ENCODE data around the gene BCAS3. TPM values are rescaled to one million over a fixed set of nuclear protein-coding genes. Genes with fewer than 3 reads are reported as not detected.
"Not testable (repeated sequence)": the region's sequence is repeated elsewhere in the genome, so short reads cannot be mapped to it uniquely, and the experiment has no call there.

Gene BCAS3
- polyA plus RNA-seq, 3 donors = 10.3 to 19.1 (median 14.7) TPM

GRCh38 chr17:61240851-61241468 lies 563.3 kb downstream of the BCAS3 start:
- DNase-seq = no peak
- H3K4me2 ChIP-seq (replicated peaks; ENCODE audit: extremely low read depth, low read length, poor library complexity, severe bottlenecking) = no peak overlapping the region
- Mint-ChIP-seq H3K27me3 (ENCODE audit: low read depth in 3 of 3) (peaks cover 0 to 2% (median 2%) of the 10 kb centered on the region in 3 donors), H3K27ac (no peak overlapping the region), H3K9me3 (peaks cover 0 to 11% (median 4%) of the 10 kb centered on the region in 7 donors), H3K36me3 (no peaks in the 10 kb centered on the region), H3K4me3 (no peak overlapping the region), H3K4me1 (peaks cover 4% of the 10 kb centered on the region)
- no peak overlapping the region for H2AFZ ChIP-seq (ENCODE audit: insufficient read depth, low read depth, low read length, poor library complexity, severe bottlenecking)
- H3K79me2 ChIP-seq (ENCODE audit: insufficient read depth, low read length) = no peaks in the 10 kb centered on the region
- no peaks in the 10 kb centered on the region for H3K36me3 ChIP-seq (replicated peaks in 1 of 2; ENCODE audit: control insufficient read depth in 1 of 2, insufficient read depth in 2 of 2, low read length in 2 of 2)
- no peaks in the 10 kb centered on the region for H3K27me3 ChIP-seq (ENCODE audit: control insufficient read depth in 2 of 2, insufficient read depth in 2 of 2, low read length in 2 of 2)
- no peak overlapping the region for H3K4me3 ChIP-seq (replicated peaks in 1 of 3; ENCODE audit: low read depth in 2 of 3, low read length in 3 of 3)
- intact Hi-C loops (cut with micrococcal nuclease) = no loop called here
- no peak overlapping the region for H3K9ac ChIP-seq (ENCODE audit: insufficient read depth, low read length, poor library complexity, severe bottlenecking)
- peaks cover 0 to 3% of the 10 kb centered on the region in 2 donors for H3K9me3 ChIP-seq (replicated peaks in 1 of 2; ENCODE audit: control insufficient read depth in 1 of 2, insufficient read depth in 1 of 2, low read length in 2 of 2)
- no peaks in the 10 kb centered on the region for H4K20me1 ChIP-seq (ENCODE audit: insufficient read depth, low read length)
- TF ChIP-seq, protein P1, sequence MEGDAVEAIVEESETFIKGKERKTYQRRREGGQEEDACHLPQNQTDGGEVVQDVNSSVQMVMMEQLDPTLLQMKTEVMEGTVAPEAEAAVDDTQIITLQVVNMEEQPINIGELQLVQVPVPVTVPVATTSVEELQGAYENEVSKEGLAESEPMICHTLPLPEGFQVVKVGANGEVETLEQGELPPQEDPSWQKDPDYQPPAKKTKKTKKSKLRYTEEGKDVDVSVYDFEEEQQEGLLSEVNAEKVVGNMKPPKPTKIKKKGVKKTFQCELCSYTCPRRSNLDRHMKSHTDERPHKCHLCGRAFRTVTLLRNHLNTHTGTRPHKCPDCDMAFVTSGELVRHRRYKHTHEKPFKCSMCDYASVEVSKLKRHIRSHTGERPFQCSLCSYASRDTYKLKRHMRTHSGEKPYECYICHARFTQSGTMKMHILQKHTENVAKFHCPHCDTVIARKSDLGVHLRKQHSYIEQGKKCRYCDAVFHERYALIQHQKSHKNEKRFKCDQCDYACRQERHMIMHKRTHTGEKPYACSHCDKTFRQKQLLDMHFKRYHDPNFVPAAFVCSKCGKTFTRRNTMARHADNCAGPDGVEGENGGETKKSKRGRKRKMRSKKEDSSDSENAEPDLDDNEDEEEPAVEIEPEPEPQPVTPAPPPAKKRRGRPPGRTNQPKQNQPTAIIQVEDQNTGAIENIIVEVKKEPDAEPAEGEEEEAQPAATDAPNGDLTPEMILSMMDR (IDR thresholded peaks at IDR 0.05) = no peak
- H3K27ac ChIP-seq (ENCODE audit: low read depth in 1 of 2, low read length in 2 of 2) = no peak overlapping the region
- WGBS (ENCODE audit: insufficient coverage) = no CpG with 5 or more reads among the region's 5 CpGs
- no peaks in the 10 kb centered on the region for H3K4me1 ChIP-seq (ENCODE audit: control insufficient read depth in 1 of 2, insufficient read depth in 2 of 2, low read length in 2 of 2)

- H4K20me1 ChIP-seq (ENCODE audit: insufficient read depth, low read length); H2AFZ ChIP-seq (ENCODE audit: insufficient read depth, low read depth, low read length, poor library complexity, severe bottlenecking); H3K4me2 ChIP-seq (replicated peaks; ENCODE audit: extremely low read depth, low read length, poor library complexity, severe bottlenecking); H3K27ac ChIP-seq (ENCODE audit: low read depth in 1 of 2, low read length in 2 of 2); H3K4me3 ChIP-seq (replicated peaks in 1 of 3; ENCODE audit: low read depth in 2 of 3, low read length in 3 of 3); H3K27me3 Mint-ChIP-seq (ENCODE audit: low read depth in 3 of 3); H3K9me3 ChIP-seq (replicated peaks in 1 of 2; ENCODE audit: control insufficient read depth in 1 of 2, insufficient read depth in 1 of 2, low read length in 2 of 2); H3K79me2 ChIP-seq (ENCODE audit: insufficient read depth, low read length); H3K9ac ChIP-seq (ENCODE audit: insufficient read depth, low read length, poor library complexity, severe bottlenecking); intact Hi-C loops (cut with micrococcal nuclease); H3K9me3 Mint-ChIP-seq; H3K4me3 Mint-ChIP-seq; H3K27me3 ChIP-seq (ENCODE audit: control insufficient read depth in 2 of 2, insufficient read depth in 2 of 2, low read length in 2 of 2); H3K36me3 Mint-ChIP-seq; H3K36me3 ChIP-seq (replicated peaks in 1 of 2; ENCODE audit: control insufficient read depth in 1 of 2, insufficient read depth in 2 of 2, low read length in 2 of 2): not testable (repeated sequence)
- H3K4me1 ChIP-seq (ENCODE audit: control insufficient read depth in 1 of 2, insufficient read depth in 2 of 2, low read length in 2 of 2) = peaks cover 18% of the 10 kb centered on the region in 2 donors
- H3K4me1 Mint-ChIP-seq = peaks cover 18% of the 10 kb centered on the region
- WGBS (ENCODE audit: insufficient coverage) = no CpG with 5 or more reads among the region's 8 CpGs
- peak; percentile 35 to 65 (median 37) for DNase-seq
- H3K27ac Mint-ChIP-seq = peak overlapping the region in 1 of 7 donors; percentile 35
Measured at GRCh38 chr17:61244988-61245387, 567.3 kb downstream of the BCAS3 start.

Data from CD14-positive monocyte (primary cell).